ENCODE measurements around the gene KIF21B.

The KIF21B gene

DNA sequence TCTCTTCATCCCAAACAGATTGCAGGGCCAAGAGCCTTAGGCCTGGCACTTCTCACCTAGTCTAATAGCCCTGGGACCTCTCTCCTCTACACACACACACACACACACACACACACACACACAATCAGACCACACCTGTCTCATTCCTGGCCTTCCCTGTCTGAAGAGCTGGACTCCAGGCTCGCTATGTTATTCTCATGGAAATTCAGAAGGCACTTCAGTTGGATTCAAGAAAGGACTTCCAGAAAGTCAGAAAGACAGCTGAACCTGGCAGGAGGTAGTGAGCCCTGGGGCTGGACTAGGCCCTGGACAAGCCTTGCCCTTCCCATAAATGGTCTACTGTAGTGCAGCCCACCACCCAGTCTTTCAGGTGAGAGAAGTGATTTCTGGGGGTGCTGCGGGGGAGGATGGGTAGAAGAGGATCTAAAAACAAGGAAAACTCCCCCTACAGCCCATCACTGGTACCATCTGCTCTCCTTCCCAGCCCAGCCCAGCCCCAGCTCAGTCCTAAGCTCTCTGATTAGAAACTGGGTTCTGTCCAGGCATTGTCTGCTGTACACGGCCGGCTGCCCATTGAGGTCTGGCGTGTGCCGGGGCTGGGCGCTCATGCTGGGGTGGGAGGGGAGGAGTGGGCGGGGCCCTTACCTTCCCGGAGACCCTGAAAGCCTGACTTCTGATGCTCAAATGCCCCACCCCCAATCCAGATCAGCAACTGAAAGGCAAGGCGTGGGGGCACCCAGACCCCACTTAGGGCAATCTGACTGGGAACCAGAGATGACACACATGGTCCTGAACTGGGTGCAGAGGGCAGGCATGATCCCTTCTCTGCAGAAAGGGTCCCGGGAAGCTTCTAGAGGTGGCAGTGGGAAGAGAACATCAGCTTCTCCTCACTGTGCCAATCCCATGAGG lies 2.5 kb downstream of the KIF21B start:
- DNase-seq (ENCODE audit: insufficient read length, low spot score), result no peak
- FAIRE-seq, result no peak

- no peak for FAIRE-seq
- DNase-seq (ENCODE audit: insufficient read length, low spot score), result no peak
These were observed 3.4 kb downstream of the KIF21B start for GRCh38 chr1:201020040-201020591.

- FAIRE-seq (no peak), DNase-seq (ENCODE audit: insufficient read length, low spot score) (peak; percentile 53)
These were observed 4.1 kb downstream of the KIF21B start for GRCh38 chr1:201019321-201019977.

GRCh38 chr1:201017828-201018163 lies 5.7 kb downstream of the KIF21B start:
- no peak for DNase-seq (ENCODE audit: insufficient read length, low spot score)
- FAIRE-seq, result no peak

DNA sequence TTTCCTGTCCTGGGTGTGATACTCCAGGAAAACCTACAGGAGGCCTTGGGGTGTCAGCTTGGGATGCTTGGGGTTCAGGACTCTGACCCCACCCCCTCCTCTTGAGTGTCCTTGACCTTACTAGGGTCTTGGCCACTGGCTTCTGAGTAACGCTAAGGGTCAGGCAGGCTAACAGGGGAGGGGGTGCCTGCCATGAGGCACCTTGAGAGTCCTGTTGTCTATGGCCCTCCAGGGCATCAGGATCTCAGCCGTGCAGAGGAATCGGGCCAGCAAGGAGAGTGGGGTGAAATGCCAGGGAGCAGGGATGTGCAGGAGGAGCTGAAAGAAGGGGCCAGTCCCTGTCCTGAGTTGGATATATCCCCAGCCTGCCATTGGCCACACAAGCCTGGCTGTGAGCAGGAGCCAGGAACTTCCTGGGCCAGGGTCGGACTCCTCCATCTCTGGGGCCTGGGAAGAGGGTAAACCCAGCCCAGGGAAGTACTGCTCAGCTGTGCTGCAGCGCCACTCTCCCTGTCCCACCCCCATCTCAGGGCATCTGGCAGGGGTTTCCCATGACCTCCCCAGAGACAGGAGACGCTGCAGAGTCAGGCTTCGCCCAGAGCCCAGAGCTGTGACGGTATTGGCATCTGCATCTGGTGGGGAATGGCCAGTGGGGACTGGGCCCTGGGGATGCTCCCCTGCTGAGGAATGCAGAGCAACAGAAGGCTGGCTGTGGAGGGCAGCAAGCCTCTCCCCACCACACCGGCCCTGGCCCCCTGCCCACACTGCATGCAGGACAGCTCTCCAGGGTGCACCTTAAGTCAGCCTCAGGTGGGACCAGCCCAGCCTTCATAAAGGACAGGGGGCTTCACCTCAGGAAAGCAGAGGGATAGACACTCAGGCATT lies 6.3 kb downstream of the KIF21B start:
- DNase-seq (ENCODE audit: insufficient read length, low spot score), result no peak

GRCh38 chr1:201016211-201016651 lies 7.3 kb downstream of the KIF21B start:
- peak; percentile 20 for DNase-seq (ENCODE audit: insufficient read length, low spot score)
- no peak for FAIRE-seq

More for the DNA sequence above, 6.3 kb downstream of the KIF21B start:
- no peak for FAIRE-seq

GRCh38 chr1:201015551-201016091 lies 7.9 kb downstream of the KIF21B start:
- DNase-seq (ENCODE audit: insufficient read length, low spot score) (no peak), FAIRE-seq (no peak)

GRCh38 chr1:201014816-201015200 lies 8.7 kb downstream of the KIF21B start:
- no peak for DNase-seq (ENCODE audit: insufficient read length, low spot score)
- no peak for FAIRE-seq

- FAIRE-seq (no peak), DNase-seq (ENCODE audit: insufficient read length, low spot score) (no peak)
These were observed 9.3 kb downstream of the KIF21B start for GRCh38 chr1:201013991-201014815.

DNA sequence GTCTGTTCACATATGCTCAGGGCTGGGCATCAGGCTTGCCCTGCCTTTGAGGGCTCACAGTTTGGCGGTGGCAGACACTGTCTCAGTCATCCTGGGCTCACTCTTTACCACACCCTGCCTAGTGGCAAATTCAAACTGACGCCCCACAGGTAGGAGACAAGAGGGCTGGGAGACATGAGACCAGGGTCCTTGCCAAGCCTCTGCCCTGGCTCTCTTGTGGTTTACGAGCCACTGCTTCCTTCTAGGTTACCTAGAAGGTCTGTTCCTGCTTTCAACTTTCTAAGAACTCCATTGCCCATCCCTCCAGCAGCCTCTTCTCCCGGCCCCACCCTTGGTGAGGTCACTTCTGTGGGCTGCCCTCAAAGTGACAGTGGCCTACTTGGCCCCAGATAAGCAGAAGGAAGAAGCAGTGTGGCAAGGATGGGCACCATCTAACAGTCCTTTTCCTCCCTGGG lies 10.5 kb downstream of the KIF21B start:
- DNase-seq (ENCODE audit: insufficient read length, low spot score) (no peak), FAIRE-seq (no peak)

DNA sequence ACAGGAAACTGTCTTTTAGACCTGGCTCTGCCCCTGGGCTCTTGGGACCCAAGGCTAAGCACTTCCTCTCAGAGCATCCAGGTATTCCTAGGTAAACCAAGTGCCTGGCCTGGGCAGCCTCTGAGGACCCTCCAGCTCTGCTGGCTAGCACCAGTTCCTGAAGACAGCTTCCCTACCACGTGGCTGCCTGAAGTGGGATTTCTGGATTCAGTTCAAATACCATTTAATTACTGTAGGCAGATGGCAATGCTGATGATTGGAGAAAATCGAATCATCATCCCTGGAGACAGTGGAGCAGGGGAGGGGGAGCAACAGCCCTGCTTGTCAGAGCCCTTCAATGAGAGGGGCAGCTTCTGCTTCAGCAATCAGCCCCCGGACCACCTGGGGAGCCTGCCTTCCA lies 11.9 kb downstream of the KIF21B start:
- FAIRE-seq, result no peak
- DNase-seq (ENCODE audit: insufficient read length, low spot score), result no peak

DNA sequence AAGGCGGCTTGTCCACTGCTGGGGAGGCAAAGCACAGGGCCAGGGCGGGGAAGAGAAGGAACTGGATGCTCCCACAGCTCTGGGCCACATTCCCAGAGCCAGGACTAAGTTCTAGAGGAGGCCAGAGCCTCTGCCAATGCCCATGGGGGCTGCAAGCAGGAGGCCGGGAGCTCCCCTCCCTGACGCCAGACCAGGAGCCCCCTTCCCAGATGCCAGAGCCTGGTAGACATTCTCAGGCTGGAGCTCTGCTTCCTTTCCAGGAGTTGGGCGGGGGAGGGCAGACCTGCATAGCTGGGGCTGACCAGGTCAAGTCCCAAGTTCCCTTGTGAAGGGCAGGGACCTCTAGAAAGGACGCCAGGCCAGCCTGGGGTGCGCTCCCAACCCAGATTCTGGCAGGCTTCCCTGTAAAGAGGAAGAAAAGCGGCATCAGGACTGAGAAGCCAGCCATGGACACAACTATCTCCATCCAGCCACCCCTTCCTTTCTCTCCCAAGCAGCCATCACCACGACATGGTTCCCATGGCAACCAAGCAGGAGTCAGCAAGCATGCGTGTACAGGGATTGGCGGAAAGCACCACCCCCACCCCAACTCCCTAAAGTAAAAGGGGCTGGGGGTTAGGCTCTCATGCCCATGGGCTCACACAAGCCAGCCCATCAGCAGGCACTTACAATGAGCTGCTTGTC lies 13.4 kb downstream of the KIF21B start:
- DNase-seq (ENCODE audit: insufficient read length, low spot score) (no peak), FAIRE-seq (no peak)

DNA sequence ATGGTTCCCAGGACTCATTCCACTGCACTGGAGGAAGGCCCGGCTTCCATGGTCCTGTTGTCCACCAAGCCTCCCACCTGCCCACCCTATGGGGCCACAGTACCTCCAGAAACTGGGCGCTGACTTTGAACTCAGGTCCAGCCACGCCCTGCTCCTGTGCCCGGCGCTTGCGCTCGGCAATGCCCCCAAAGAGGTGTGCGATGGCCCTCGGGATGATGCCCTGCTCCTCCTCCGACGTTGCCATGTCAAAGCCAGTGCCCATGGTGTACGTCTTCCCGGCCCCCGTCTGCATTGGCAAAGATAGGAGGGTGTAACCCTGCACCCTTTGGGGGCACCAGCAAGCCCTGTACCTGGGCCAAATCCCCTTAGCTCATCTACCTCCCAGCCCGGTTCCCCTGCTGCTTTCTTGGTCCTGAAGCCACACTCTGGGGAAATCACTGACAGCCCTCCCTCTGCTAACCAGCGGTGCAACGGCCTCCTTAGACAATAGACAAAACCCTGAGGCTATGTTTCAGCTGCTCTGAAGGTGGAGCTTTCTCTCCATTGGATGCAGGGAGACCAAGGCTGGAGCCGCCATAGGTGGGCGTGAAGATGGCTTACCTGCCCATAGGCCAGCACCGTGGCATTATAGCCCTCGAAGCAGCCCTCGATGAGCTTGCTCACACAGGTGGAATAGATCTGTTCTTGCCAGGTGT lies 14.7 kb downstream of the KIF21B start:
- no peak for FAIRE-seq
- DNase-seq (ENCODE audit: insufficient read length, low spot score), result no peak

GRCh38 chr1:201007481-201007880 lies 16.0 kb downstream of the KIF21B start:
- no peak for DNase-seq (ENCODE audit: insufficient read length, low spot score)
- peak; percentile 20 for FAIRE-seq

DNA sequence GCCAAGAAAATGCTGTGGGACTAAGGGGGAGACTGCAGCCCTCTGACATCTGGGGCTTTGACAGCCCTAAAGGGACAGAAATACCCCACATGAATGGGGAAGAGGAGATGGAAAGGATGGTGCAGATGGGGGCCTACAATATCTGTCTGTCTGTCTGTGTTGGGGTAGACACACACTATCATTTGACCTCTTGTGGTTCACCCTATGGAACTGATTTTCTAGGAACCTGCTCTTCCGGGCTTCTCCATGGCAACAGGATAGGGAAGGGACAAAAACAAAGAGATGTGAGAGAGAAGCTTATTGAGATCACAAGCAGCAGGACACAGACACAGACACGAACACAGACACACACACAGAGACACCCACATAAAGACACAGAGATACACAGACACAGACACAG lies 17.1 kb downstream of the KIF21B start:
- FAIRE-seq (no peak), DNase-seq (ENCODE audit: insufficient read length, low spot score) (no peak)

GRCh38 chr1:201004732-201005131 lies 18.8 kb downstream of the KIF21B start:
- DNase-seq (ENCODE audit: insufficient read length, low spot score), result no peak

DNA sequence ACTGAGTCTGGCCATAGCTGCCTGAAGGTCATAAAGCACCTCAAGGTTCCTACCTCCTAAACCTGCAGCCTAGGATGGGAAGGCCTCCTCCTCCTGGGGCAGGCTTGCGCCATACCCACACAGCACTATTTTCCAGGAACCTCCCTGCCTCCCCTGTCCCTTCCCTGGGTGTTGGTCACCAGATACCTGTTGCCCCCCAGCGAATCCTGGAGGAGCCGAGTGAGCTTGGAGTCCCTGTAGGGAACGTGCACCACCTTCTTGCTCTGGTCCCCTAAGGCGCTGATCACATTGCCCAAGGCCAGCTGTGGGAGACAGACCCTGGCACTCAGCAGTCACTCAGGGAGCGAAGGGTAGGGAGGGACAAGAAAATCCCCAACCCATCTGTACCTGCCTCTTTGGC lies 19.4 kb downstream of the KIF21B start:
- FAIRE-seq, result no peak

More at GRCh38 chr1:201004732-201005131, 18.8 kb downstream of the KIF21B start:
- FAIRE-seq, result no peak

DNA sequence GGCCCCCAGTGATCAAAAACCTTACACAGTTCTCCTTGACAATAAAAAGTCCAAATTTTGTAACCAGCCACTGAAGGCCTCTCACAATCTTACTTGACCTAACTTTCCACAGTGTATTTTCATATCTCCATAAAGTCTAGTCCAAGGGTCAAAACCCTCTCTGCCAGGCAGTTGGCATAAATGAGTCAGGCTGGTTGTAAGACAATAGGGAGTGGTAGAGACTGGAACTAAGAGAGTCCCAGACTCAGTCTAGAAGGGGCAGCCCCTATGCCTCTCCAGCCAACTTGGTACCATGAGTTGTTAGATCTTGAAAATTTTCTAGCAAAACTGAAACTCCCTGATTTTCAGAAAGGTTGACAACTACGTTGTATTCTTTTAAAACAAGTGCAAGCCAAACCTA lies 21.0 kb downstream of the KIF21B start:
- FAIRE-seq, result no peak
- DNase-seq (ENCODE audit: insufficient read length, low spot score), result no peak

More for the DNA sequence above, 19.4 kb downstream of the KIF21B start:
- no peak for DNase-seq (ENCODE audit: insufficient read length, low spot score)
